Parathyroid adenoma (tissue), 2 donors: Measurements from ENCODE around the gene TYK2.

Experiments
- H2AFZ ChIP-seq: fragments of 300-600 bp; sonication (generic); one replicate; pipeline ENCODE4 v1.7.0; 2017; ENCODE audit warnings: antibody characterized with exemption, mild to moderate bottlenecking
- H3K27ac ChIP-seq: fragments of 300-600 bp; sonication (generic); one replicate; pipeline ENCODE4 v1.7.0; 2017
- H3K27me3 ChIP-seq: fragments of 300-600 bp; sonication (generic); one replicate; pipeline ENCODE4 v1.7.0; 2017; ENCODE audit warnings: low read length; ENCODE audit not compliant: control insufficient read depth, insufficient read depth
- H3K36me3 ChIP-seq: fragments of 300-600 bp; sonication (generic); one replicate; pipeline ENCODE4 v1.7.0; 2017; ENCODE audit warnings: low read length; ENCODE audit not compliant: control insufficient read depth, insufficient read depth
- H3K4me1 ChIP-seq: fragments of 300-600 bp; sonication (generic); one replicate; pipeline ENCODE4 v1.7.0; 2017; ENCODE audit warnings: control low read depth
- H3K4me2 ChIP-seq: fragments of 300-600 bp; sonication (generic); one replicate; pipeline ENCODE4 v1.7.0; 2017; ENCODE audit warnings: low read length
- H3K4me3 ChIP-seq: fragments of 300-600 bp; sonication (generic); one replicate; pipeline ENCODE4 v1.7.0; 2017; ENCODE audit warnings: low read depth, low read length
- H3K79me2 ChIP-seq: fragments of 300-600 bp; sonication (generic); one replicate; pipeline ENCODE4 v1.7.0; 2017; ENCODE audit warnings: control low read depth
- H3K9ac ChIP-seq: fragments of 300-600 bp; sonication (generic); one replicate; pipeline ENCODE4 v1.7.0; 2017; ENCODE audit warnings: mild to moderate bottlenecking
- H3K9me3 ChIP-seq: fragments of 300-600 bp; sonication (generic); one replicate; pipeline ENCODE4 v1.7.0; 2017; ENCODE audit warnings: low read length; ENCODE audit not compliant: control insufficient read depth
- TF ChIP-seq, protein P1 (sequence below): fragments of 300-600 bp; sonication (generic); IDR thresholded peaks from one replicate; pipeline ENCODE4 v1.7.0; 2017; ENCODE audit warnings: antibody characterized with exemption, mild to moderate bottlenecking
- donor health status: primary hyperparathyroidism.

The TYK2 gene

DNA sequence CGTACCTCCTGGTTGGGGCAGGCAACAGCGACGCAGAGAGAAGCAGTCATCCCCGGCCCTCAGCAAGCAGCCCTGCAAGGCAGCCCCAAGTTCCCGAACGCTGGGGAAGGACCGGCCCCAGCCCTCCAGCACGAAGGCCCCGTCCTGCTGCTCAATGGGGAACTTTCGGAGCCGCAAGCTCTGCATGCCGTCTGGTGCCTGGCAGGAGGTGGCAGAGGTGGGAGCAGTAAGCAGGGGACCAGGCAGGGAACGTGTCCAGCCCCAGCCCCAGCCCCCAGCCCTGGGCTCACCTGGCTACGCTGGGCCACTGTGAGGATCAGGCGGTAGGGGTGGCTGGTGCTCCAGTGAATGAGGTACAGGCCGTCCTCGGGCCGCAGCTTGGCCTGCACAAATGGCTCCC lies 18.1 kb downstream of the TYK2 start:
- Histone ChIP-seq H3K4me3 (no peak overlapping the region), H3K4me2 (no peak overlapping the region), H3K36me3 (no peaks in the 10 kb centered on the region), H3K4me1 (no peaks in the 10 kb centered on the region), H3K9ac (no peak overlapping the region), H3K9me3 (no peaks in the 10 kb centered on the region), H3K79me2 (no peaks in the 10 kb centered on the region), H3K27ac (no peak overlapping the region), H3K27me3 (no peaks in the 10 kb centered on the region), H2AFZ (no peak overlapping the region)
- TF ChIP-seq, protein P1, sequence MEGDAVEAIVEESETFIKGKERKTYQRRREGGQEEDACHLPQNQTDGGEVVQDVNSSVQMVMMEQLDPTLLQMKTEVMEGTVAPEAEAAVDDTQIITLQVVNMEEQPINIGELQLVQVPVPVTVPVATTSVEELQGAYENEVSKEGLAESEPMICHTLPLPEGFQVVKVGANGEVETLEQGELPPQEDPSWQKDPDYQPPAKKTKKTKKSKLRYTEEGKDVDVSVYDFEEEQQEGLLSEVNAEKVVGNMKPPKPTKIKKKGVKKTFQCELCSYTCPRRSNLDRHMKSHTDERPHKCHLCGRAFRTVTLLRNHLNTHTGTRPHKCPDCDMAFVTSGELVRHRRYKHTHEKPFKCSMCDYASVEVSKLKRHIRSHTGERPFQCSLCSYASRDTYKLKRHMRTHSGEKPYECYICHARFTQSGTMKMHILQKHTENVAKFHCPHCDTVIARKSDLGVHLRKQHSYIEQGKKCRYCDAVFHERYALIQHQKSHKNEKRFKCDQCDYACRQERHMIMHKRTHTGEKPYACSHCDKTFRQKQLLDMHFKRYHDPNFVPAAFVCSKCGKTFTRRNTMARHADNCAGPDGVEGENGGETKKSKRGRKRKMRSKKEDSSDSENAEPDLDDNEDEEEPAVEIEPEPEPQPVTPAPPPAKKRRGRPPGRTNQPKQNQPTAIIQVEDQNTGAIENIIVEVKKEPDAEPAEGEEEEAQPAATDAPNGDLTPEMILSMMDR = no peak

- TF ChIP-seq, protein P1 = no peak
- Histone ChIP-seq H3K79me2 (no peaks in the 10 kb centered on the region), H3K9ac (no peak overlapping the region), H3K27me3 (no peaks in the 10 kb centered on the region), H3K4me3 (no peak overlapping the region), H3K4me1 (no peaks in the 10 kb centered on the region), H3K9me3 (no peaks in the 10 kb centered on the region), H3K4me2 (no peak overlapping the region), H3K36me3 (no peaks in the 10 kb centered on the region), H3K27ac (no peak overlapping the region), H2AFZ (no peak overlapping the region)
Measured at GRCh38 chr19:10361569-10362011, 18.8 kb downstream of the TYK2 start.

DNA sequence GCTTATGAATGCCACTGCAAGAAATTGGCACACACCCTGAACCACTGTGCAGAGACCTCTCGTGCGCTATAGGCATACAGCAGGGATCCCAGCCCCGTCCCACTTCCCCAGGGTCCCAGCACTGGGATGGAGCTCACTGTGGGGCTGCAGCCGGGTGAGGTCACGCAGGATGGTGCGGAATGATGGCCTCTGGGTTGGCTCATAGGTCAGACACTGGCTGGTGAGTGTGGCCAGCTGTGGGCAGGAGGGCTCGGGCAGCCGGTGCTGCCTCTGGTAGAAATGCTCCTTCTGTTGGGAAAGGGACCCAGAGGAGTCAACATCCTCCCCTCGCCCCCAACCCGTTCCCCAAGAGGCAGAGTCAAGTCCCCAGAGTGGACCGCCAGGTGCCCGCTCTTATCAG lies 23.9 kb downstream of the TYK2 start:
- TF ChIP-seq, protein P1 = no peak
- H3K9me3 ChIP-seq = no peaks in the 10 kb centered on the region
- no peak overlapping the region for H3K4me2 ChIP-seq
- H3K36me3 ChIP-seq = no peaks in the 10 kb centered on the region
- H2AFZ ChIP-seq = no peak overlapping the region
- H3K4me3 ChIP-seq = no peak overlapping the region
- H3K4me1 ChIP-seq = no peaks in the 10 kb centered on the region
- no peak overlapping the region for H3K27ac ChIP-seq
- H3K79me2 ChIP-seq = no peaks in the 10 kb centered on the region
- no peak overlapping the region for H3K9ac ChIP-seq
- no peaks in the 10 kb centered on the region for H3K27me3 ChIP-seq

DNA sequence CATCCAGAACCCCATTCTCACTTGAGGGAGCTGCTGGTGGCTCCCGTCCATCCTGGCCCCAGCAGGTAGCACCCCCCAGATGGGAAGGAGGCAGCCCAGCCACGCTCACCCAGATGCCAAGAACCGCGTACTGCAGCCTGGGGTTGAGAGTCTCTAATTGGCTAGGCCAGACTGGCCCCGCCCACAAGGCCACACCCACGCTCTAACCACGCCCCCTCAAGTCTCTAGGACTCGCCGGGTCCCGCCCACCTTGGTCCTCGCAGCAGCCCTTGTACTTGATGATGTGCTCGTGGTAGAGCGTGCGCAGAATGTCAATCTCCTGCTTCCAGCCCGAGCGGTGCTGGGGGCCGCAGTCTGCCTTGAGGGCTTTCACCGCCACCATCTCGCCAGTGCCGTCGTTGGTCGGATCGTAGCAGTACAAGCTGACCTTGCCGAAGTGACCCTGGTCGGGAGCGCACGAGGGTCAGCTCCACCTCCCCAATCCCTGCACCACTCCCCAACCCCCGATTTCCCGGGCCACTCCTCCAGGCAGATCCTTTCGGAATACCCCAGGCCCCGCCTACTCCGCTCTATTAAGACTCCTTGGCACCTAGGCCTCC lies 26.5 kb downstream of the TYK2 start:
- Histone ChIP-seq H3K4me3 (no peak overlapping the region), H3K27me3 (no peaks in the 10 kb centered on the region), H3K4me1 (no peaks in the 10 kb centered on the region), H3K27ac (no peak overlapping the region), H2AFZ (no peak overlapping the region), H3K9me3 (no peaks in the 10 kb centered on the region), H3K4me2 (no peak overlapping the region), H3K79me2 (no peaks in the 10 kb centered on the region), H3K36me3 (no peaks in the 10 kb centered on the region), H3K9ac (no peak overlapping the region)
- TF ChIP-seq, protein P1 = no peak
